Loucy (cell line): ENCODE results near the gene CCL1.

Source experiments
- H2AFZ ChIP-seq: fragments of 200-600 bp; sonication (generic); 2 replicates; pipeline ENCODE4 v1.6.0; 2016; ENCODE audit warnings: antibody characterized with exemption, mild to moderate bottlenecking, low read length, moderate library complexity
- H3F3A ChIP-seq: fragments of 200-600 bp; 2 replicates; pipeline ENCODE4 v1.6.0; 2016; ENCODE audit warnings: antibody characterized with exemption, low read depth, mild to moderate bottlenecking
- H3K27me3 ChIP-seq: fragments of 200-600 bp; sonication (generic); 2 replicates; pipeline ENCODE4 v1.6.1; 2014; ENCODE audit warnings: low read length, mild to moderate bottlenecking; ENCODE audit not compliant: insufficient read depth, poor library complexity, severe bottlenecking
- H3K36me3 ChIP-seq: fragments of 200-600 bp; sonication (generic); 2 replicates; pipeline ENCODE4 v1.6.1; 2016; ENCODE audit warnings: low read length; ENCODE audit not compliant: insufficient read depth
- H3K4me1 ChIP-seq: fragments of 200-600 bp; sonication (generic); 2 replicates; pipeline ENCODE4 v1.5.1; 2014; ENCODE audit warnings: low read length, mild to moderate bottlenecking; ENCODE audit not compliant: insufficient read depth, poor library complexity, severe bottlenecking
- H3K4me2 ChIP-seq: fragments of 200-600 bp; sonication (generic); 2 replicates; pipeline ENCODE4 v1.6.0; 2014; ENCODE audit warnings: antibody characterized with exemption, low read length, low read depth, mild to moderate bottlenecking; ENCODE audit not compliant: poor library complexity, severe bottlenecking
- H3K4me3 ChIP-seq: fragments of 200-600 bp; sonication (generic); 2 replicates; pipeline ENCODE4 v1.5.1; 2014; ENCODE audit warnings: low read length, mild to moderate bottlenecking, mixed read lengths; ENCODE audit not compliant: poor library complexity, severe bottlenecking
- H3K79me2 ChIP-seq: fragments of 200-600 bp; sonication (generic); 2 replicates; pipeline ENCODE4 v1.6.1; 2014; ENCODE audit warnings: low read length; ENCODE audit not compliant: insufficient read depth
- H3K9ac ChIP-seq: fragments of 200-600 bp; sonication (generic); 2 replicates; pipeline ENCODE4 v1.6.0; 2014; ENCODE audit warnings: mild to moderate bottlenecking, low read depth, low read length, moderate library complexity; ENCODE audit not compliant: poor library complexity, severe bottlenecking
- H3K9me2 ChIP-seq: fragments of 200-600 bp; sonication (generic); replicated peaks from 2 replicates; pipeline ENCODE4 v1.6.1; 2016; ENCODE audit warnings: low read depth, low read length, mixed read lengths
- H3K9me3 ChIP-seq: fragments of 200-600 bp; sonication (generic); 2 replicates; pipeline ENCODE4 v1.6.1; 2014; ENCODE audit warnings: mild to moderate bottlenecking, antibody characterized with exemption, low read length, low read depth; ENCODE audit not compliant: insufficient read depth
- H4K20me1 ChIP-seq: fragments of 200-600 bp; sonication (generic); 2 replicates; pipeline ENCODE4 v1.6.0; 2014; ENCODE audit warnings: antibody characterized with exemption, low read length, mild to moderate bottlenecking; ENCODE audit not compliant: insufficient read depth, poor library complexity, severe bottlenecking
- CTCF ChIP-seq: fragments of 200-600 bp; sonication (generic); conservative IDR thresholded peaks from 2 replicates; pipeline ENCODE4 v1.5.1; 2014; ENCODE audit warnings: mild to moderate bottlenecking, antibody characterized with exemption, low read length
- EZH2phosphoT487 ChIP-seq: fragments of 200-600 bp; IDR thresholded peaks from 2 replicates; pipeline ENCODE4 v1.6.1; 2018; ENCODE audit warnings: antibody characterized with exemption, mild to moderate bottlenecking, moderate library complexity, borderline replicate concordance

The CCL1 gene

GRCh38 chr17:34399725-34400124 is 36.7 kb upstream of the CCL1 start:
- H3K4me3 ChIP-seq = no peak overlapping the region

GRCh38 chr17:34398990-34399389 is 36.0 kb upstream of the CCL1 start:
- Histone ChIP-seq H3F3A (no peaks in the 10 kb centered on the region), H3K9me3 (no peaks in the 10 kb centered on the region), H2AFZ (no peak overlapping the region), H3K79me2 (no peaks in the 10 kb centered on the region), H3K4me1 (peaks cover 73% of the 10 kb centered on the region), H3K27me3 (no peaks in the 10 kb centered on the region), H3K4me3 (peak overlapping the region; percentile 6), H3K4me2 (peak overlapping the region; percentile 45), H3K9ac (peak overlapping the region; percentile 47), H3K36me3 (no peaks in the 10 kb centered on the region), H4K20me1 (no peaks in the 10 kb centered on the region), H3K9me2 (no peaks in the 10 kb centered on the region)
- TF ChIP-seq CTCF = no peak
- TF ChIP-seq EZH2phosphoT487 = no peak

More at GRCh38 chr17:34399725-34400124, 36.7 kb upstream of the CCL1 start:
- Histone ChIP-seq H3K27me3 (no peaks in the 10 kb centered on the region), H3K9ac (peak overlapping the region; percentile 47), H3F3A (no peaks in the 10 kb centered on the region), H3K79me2 (no peaks in the 10 kb centered on the region), H3K4me1 (peaks cover 69% of the 10 kb centered on the region), H2AFZ (no peak overlapping the region), H4K20me1 (no peaks in the 10 kb centered on the region), H3K9me2 (no peaks in the 10 kb centered on the region), H3K9me3 (no peaks in the 10 kb centered on the region), H3K36me3 (no peaks in the 10 kb centered on the region), H3K4me2 (peak overlapping the region; percentile 45)
- TF ChIP-seq CTCF = no peak
- TF ChIP-seq EZH2phosphoT487 = no peak

GRCh38 chr17:34397265-34397664 is 34.2 kb upstream of the CCL1 start:
- Histone ChIP-seq H3K4me3 (no peak overlapping the region), H3K36me3 (no peaks in the 10 kb centered on the region), H3K4me2 (no peak overlapping the region), H3K79me2 (no peaks in the 10 kb centered on the region), H3K4me1 (peaks cover 87% of the 10 kb centered on the region), H3K27me3 (no peaks in the 10 kb centered on the region), H3K9me3 (no peaks in the 10 kb centered on the region), H3F3A (no peaks in the 10 kb centered on the region), H2AFZ (no peak overlapping the region), H3K9me2 (no peaks in the 10 kb centered on the region), H3K9ac (peak overlapping the region; percentile 23), H4K20me1 (no peaks in the 10 kb centered on the region)
- TF ChIP-seq CTCF (peak; percentile 60), EZH2phosphoT487 (no peak)
